H9 (cell line): Measurements from ENCODE around the gene COQ4. TPM values are rescaled to one million over a fixed set of nuclear protein-coding genes. Genes with fewer than 3 reads are reported as not detected.
A peak's percentile ranks its signal among the peaks of the same experiment; 100 is the strongest.

Experiments used
- DNase-seq: peaks from one replicate; pipeline ENCODE4 v3.0.0-alpha.2; 2017
- H2AFZ ChIP-seq: one replicate; pipeline ENCODE4 v1.6.1; 2013; ENCODE audit warnings: mild to moderate bottlenecking, low read length, control low read depth, moderate library complexity
- H2AK5ac ChIP-seq: 2 replicates; pipeline ENCODE4 v1.6.1; 2013; ENCODE audit warnings: low read length, control low read depth, mixed read lengths; ENCODE audit not compliant: insufficient read length
- H2BK120ac ChIP-seq: one replicate; pipeline ENCODE4 v1.6.1; 2013; ENCODE audit warnings: low read depth, mild to moderate bottlenecking, low read length, control low read depth, inconsistent platforms; ENCODE audit not compliant: poor library complexity, severe bottlenecking
- H2BK12ac ChIP-seq: 2 replicates; pipeline ENCODE4 v1.6.1; 2013; ENCODE audit warnings: low read length, control low read depth, mixed read lengths, low read depth; ENCODE audit not compliant: insufficient read length
- H2BK15ac ChIP-seq: 2 replicates; pipeline ENCODE4 v1.6.1; 2013; ENCODE audit warnings: low read depth, low read length, control low read depth
- H2BK20ac ChIP-seq: one replicate; pipeline ENCODE4 v1.6.1; 2013; ENCODE audit warnings: low read depth, mild to moderate bottlenecking, low read length, control low read depth, inconsistent platforms; ENCODE audit not compliant: poor library complexity, severe bottlenecking
- H2BK5ac ChIP-seq: 2 replicates; pipeline ENCODE4 v1.6.1; 2013; ENCODE audit warnings: low read length, control low read depth, mixed read lengths; ENCODE audit not compliant: insufficient read length
- H3K14ac ChIP-seq: 2 replicates; pipeline ENCODE4 v1.6.1; 2013; ENCODE audit warnings: low read length, control low read depth; ENCODE audit not compliant: insufficient read depth
- H3K18ac ChIP-seq: 2 replicates; pipeline ENCODE4 v1.6.1; 2013; ENCODE audit warnings: low read depth, mild to moderate bottlenecking, mixed read lengths, low read length, control low read depth; ENCODE audit not compliant: insufficient read length
- H3K23ac ChIP-seq: 2 replicates; pipeline ENCODE4 v1.6.1; 2013; ENCODE audit warnings: low read length, control low read depth, mixed read lengths, low read depth; ENCODE audit not compliant: insufficient read length
- H3K23me2 ChIP-seq: 2 replicates; pipeline ENCODE4 v1.6.1; 2013; ENCODE audit warnings: low read depth, mild to moderate bottlenecking, mixed read lengths, low read length, control low read depth; ENCODE audit not compliant: insufficient read length, poor library complexity, severe bottlenecking
- H3K27ac ChIP-seq: 2 replicates; pipeline ENCODE4 v1.5.1; 2013; ENCODE audit warnings: low read length, control low read depth, mixed read lengths, low read depth; ENCODE audit not compliant: insufficient read length
- H3K27me3 ChIP-seq: 2 replicates; pipeline ENCODE4 v1.6.1; 2013; ENCODE audit warnings: low read length, control low read depth, inconsistent platforms; ENCODE audit not compliant: insufficient read depth
- H3K4ac ChIP-seq: 2 replicates; pipeline ENCODE4 v1.6.1; 2013; ENCODE audit warnings: low read depth, mild to moderate bottlenecking, control low read depth, inconsistent platforms, low read length, moderate library complexity
- H3K4me1 ChIP-seq: 2 replicates; pipeline ENCODE4 v1.6.1; 2013; ENCODE audit warnings: low read length, control low read depth, inconsistent platforms; ENCODE audit not compliant: insufficient read depth
- H3K4me2 ChIP-seq: 2 replicates; pipeline ENCODE4 v1.6.1; 2013; ENCODE audit warnings: low read length, control low read depth, mixed read lengths; ENCODE audit not compliant: insufficient read length, insufficient read depth
- H3K56ac ChIP-seq: 2 replicates; pipeline ENCODE4 v1.6.1; 2013; ENCODE audit warnings: low read depth, mild to moderate bottlenecking, mixed read lengths, low read length, control low read depth; ENCODE audit not compliant: insufficient read length
- H3K79me1 ChIP-seq: 2 replicates; pipeline ENCODE4 v1.6.1; 2013; ENCODE audit warnings: low read depth, mild to moderate bottlenecking, moderate library complexity, low read length, control low read depth, inconsistent platforms; ENCODE audit not compliant: insufficient read depth, poor library complexity, severe bottlenecking
- H3K79me2 ChIP-seq: 2 replicates; pipeline ENCODE4 v1.6.1; 2013; ENCODE audit warnings: low read length, control low read depth, inconsistent platforms; ENCODE audit not compliant: insufficient read depth
- H3K9ac ChIP-seq: 2 replicates; pipeline ENCODE4 v1.6.1; 2013; ENCODE audit warnings: low read length, control low read depth, mixed read lengths; ENCODE audit not compliant: insufficient read length; ENCODE audit errors: extremely low read depth
- H3K9me3 ChIP-seq: one replicate; pipeline ENCODE4 v1.6.1; 2013; ENCODE audit warnings: low read depth, low read length, inconsistent platforms; ENCODE audit not compliant: control insufficient read depth
- H3T11ph ChIP-seq: one replicate; pipeline ENCODE4 v1.6.1; 2013; ENCODE audit warnings: mild to moderate bottlenecking, low read length, control low read depth, inconsistent platforms
- H4K20me1 ChIP-seq: one replicate; pipeline ENCODE4 v1.6.1; 2013; ENCODE audit not compliant: control insufficient read depth, insufficient read length, insufficient read depth
- H4K5ac ChIP-seq: 2 replicates; pipeline ENCODE4 v1.6.1; 2013; ENCODE audit warnings: low read depth, mild to moderate bottlenecking, mixed read lengths, low read length, control low read depth; ENCODE audit not compliant: insufficient read length
- H4K8ac ChIP-seq: replicated peaks from 2 replicates; pipeline ENCODE4 v1.6.1; 2013; ENCODE audit warnings: low read length, control low read depth, mixed read lengths, low read depth; ENCODE audit not compliant: insufficient read length
- H4K91ac ChIP-seq: 2 replicates; pipeline ENCODE4 v1.6.1; 2013; ENCODE audit warnings: low read depth, mild to moderate bottlenecking, moderate library complexity, mixed read lengths, low read length, control low read depth; ENCODE audit not compliant: insufficient read length
- H3K27ac Mint-ChIP-seq, 3 experiments: 2 replicates in 2 of 3; 3 replicates in 1 of 3; pipeline ENCODE4 v1.8.0; 2020 to 2021; ENCODE audit warnings: mixed read lengths in 3 of 3, mild to moderate bottlenecking in 1 of 3, moderate library complexity in 1 of 3
- H3K27me3 Mint-ChIP-seq: 2 replicates; pipeline ENCODE4 v1.8.0; 2021; ENCODE audit warnings: low read depth, mild to moderate bottlenecking, moderate library complexity, mixed read lengths
- H3K36me3 Mint-ChIP-seq, 3 experiments: 2 replicates in 2 of 3; 3 replicates in 1 of 3; pipeline ENCODE4 v1.8.0; 2020 to 2021; ENCODE audit warnings: low read depth in 3 of 3, mixed read lengths in 3 of 3; ENCODE audit not compliant: insufficient read depth in 1 of 3
- H3K4me1 Mint-ChIP-seq, 2 experiments: 2 replicates each; pipeline ENCODE4 v1.8.0; 2020; ENCODE audit warnings: mixed read lengths in 2 of 2
- H3K4me3 Mint-ChIP-seq, 2 experiments: 2 replicates in 1 of 2; 3 replicates in 1 of 2; pipeline ENCODE4 v1.8.0; 2020 to 2021; ENCODE audit warnings: mild to moderate bottlenecking in 2 of 2, mixed read lengths in 2 of 2, moderate library complexity in 1 of 2
- H3K9me3 Mint-ChIP-seq, 2 experiments: 2 replicates in 1 of 2; 3 replicates in 1 of 2; pipeline ENCODE4 v1.8.0; 2020; ENCODE audit warnings: mild to moderate bottlenecking in 2 of 2, mixed read lengths in 2 of 2, moderate library complexity in 1 of 2
- WGBS: extraction: QIAGEN DNeasy Blood & Tissue Kit; methylation state at CpG from one replicate; pipeline ENCODE4 v1.1.7; 2013; ENCODE audit warnings: missing lambda C conversion rate, low lambda C conversion rate, mixed read lengths; ENCODE audit not compliant: insufficient read length; ENCODE audit errors: extremely low coverage; 5-methylcytosine and 5-hydroxymethylcytosine counted together
- total RNA-seq: library from RNA; stranded (reverse); gene quantifications from 2 replicates; pipeline ENCODE4 v1.2.1, GENCODE V29; 2021
- TF ChIP-seq, protein P1 (sequence below): fragments of 200-600 bp; sonication (generic); conservative IDR thresholded peaks from 3 replicates; pipeline ENCODE4 v1.8.0; 2021; ENCODE audit warnings: antibody characterized with exemption, mild to moderate bottlenecking

Gene COQ4
- total RNA-seq, 1 experiment from 2014 or later, result 38.4 TPM

DNA sequence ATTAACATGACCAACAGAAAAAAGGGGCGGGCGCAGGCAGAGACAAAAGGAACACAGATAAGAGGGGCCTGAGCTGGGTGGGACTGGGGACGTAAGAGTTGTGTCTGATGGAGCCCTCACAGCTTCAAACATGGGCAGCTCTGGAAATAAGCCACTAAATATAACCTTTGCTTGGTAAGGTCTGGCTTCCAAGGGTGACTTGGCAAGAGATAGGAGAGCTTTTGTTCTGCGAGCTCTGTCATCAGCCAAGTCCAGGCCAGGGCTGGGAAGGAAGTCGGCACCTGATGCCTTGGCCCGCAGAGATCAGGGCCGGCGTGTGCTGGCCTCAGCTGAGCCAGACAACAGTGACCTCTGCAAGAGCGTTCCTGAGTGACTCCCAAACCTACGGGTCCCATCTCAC is 12.2 kb upstream of the COQ4 start:
- no peak overlapping the region for H3K4me2 ChIP-seq
- WGBS, result no CpG with 5 or more reads among the region's 10 CpGs
- H2BK12ac ChIP-seq, result no peak overlapping the region

More for the DNA sequence above, 12.2 kb upstream of the COQ4 start:
- Histone ChIP-seq H2AFZ (no peak overlapping the region), H3K4ac (no peak overlapping the region), H3K9ac (no peak overlapping the region), H3K56ac (no peak overlapping the region), H4K5ac (no peak overlapping the region), H2BK15ac (no peak overlapping the region), H3K79me2 (no peaks in the 10 kb centered on the region), H3T11ph (no peak overlapping the region), H3K23ac (no peak overlapping the region), H3K27me3 (no peaks in the 10 kb centered on the region), H3K14ac (no peak overlapping the region), H2BK120ac (no peak overlapping the region), H4K8ac (no peak overlapping the region), H3K4me1 (no peaks in the 10 kb centered on the region), H2BK5ac (no peak overlapping the region), H4K91ac (no peak overlapping the region), H2AK5ac (no peak overlapping the region), H4K20me1 (no peaks in the 10 kb centered on the region), H3K9me3 (no peaks in the 10 kb centered on the region), H3K79me1 (no peaks in the 10 kb centered on the region), H2BK20ac (no peak overlapping the region), H3K27ac (no peak overlapping the region), H3K23me2 (no peaks in the 10 kb centered on the region), H3K18ac (no peak overlapping the region)
- TF ChIP-seq, protein P1, sequence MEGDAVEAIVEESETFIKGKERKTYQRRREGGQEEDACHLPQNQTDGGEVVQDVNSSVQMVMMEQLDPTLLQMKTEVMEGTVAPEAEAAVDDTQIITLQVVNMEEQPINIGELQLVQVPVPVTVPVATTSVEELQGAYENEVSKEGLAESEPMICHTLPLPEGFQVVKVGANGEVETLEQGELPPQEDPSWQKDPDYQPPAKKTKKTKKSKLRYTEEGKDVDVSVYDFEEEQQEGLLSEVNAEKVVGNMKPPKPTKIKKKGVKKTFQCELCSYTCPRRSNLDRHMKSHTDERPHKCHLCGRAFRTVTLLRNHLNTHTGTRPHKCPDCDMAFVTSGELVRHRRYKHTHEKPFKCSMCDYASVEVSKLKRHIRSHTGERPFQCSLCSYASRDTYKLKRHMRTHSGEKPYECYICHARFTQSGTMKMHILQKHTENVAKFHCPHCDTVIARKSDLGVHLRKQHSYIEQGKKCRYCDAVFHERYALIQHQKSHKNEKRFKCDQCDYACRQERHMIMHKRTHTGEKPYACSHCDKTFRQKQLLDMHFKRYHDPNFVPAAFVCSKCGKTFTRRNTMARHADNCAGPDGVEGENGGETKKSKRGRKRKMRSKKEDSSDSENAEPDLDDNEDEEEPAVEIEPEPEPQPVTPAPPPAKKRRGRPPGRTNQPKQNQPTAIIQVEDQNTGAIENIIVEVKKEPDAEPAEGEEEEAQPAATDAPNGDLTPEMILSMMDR, result no peak
- H3K27ac Mint-ChIP-seq, result peak overlapping the region in 1 of 3 experiments; percentile 27; a peak in 1 of 7 replicates
- no peak for DNase-seq
- H3K9me3 Mint-ChIP-seq, result no peaks in the 10 kb centered on the region; a peak in 1 of 5 replicates
- H3K4me1 Mint-ChIP-seq, result no peaks in the 10 kb centered on the region
- peaks cover 32 to 58% (median 48%) of the 10 kb centered on the region in 3 experiments for H3K36me3 Mint-ChIP-seq
- no peaks in the 10 kb centered on the region for H3K27me3 Mint-ChIP-seq
- H3K4me3 Mint-ChIP-seq, result no peak overlapping the region
